GM19035 (cell line): Measurements from ENCODE around the gene TSPAN18.

Experiments
- ATAC-seq: cut with Tn5 transposase; IDR thresholded peaks from one replicate; pipeline ENCODE4 v1.9.1; 2021; ENCODE audit not compliant: unreplicated experiment

TSPAN18 gene

DNA sequence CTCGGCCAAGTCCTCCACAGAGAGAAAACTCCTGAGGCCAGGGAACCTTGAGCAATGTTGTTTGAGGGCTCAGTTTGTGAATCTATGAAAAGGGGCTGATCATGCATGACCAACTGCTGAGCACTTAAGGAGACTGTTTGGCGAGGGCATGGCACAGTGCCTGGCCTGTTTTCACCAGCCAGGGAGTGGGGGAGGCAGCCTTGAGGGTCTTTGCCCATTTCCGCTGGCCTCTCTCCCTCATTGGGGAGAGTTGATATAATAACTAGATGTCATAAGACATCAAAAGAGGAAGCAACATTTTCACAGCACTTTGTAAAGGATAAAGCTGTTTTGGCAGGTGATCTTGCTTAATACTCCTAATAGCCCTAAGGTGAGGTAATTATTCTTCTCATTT lies 113.3 kb downstream of the TSPAN18 start:
- ATAC-seq: no peak

- ATAC-seq: no peak
These were observed 113.9 kb downstream of the TSPAN18 start for GRCh38 chr11:44840521-44841251.

DNA sequence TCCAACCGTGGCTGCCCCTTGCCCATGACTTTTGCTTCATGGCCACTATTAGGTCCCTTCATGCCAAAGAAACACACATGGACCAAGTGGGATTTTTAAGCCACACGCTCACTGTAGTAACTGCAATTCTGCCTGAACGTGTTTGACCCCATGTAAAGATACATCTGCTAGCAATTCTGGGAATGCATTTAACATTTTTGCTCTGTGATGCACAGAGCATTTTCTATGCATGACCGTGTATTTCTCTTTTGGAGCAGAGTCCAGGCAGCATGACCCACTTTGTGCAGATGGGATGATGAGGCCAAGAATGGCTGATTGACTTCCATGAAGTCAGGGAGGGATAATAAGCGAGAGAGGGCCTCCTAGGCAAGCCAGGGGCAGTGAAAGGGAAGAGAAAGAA lies 115.5 kb downstream of the TSPAN18 start:
- ATAC-seq: no peak

DNA sequence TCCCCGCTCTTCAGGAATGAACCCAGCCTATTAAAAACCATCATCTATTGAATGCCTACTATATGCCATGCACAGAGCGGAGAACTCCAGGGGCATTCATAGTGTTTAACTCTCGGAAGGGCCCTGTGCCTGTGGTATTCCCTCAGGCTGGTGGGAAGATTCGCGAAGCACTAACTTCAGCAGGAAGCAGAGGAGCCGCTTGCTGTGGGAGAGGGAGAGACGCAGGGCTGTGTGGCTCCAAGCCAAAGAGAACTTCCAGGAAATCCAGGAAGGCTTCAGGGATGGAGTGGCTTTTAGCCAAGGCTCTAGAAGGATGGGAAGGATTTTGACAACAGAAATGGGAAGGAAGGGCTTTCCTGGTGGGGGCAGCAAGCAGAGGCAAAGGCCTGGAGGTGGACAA lies 120.1 kb downstream of the TSPAN18 start:
- no peak for ATAC-seq

DNA sequence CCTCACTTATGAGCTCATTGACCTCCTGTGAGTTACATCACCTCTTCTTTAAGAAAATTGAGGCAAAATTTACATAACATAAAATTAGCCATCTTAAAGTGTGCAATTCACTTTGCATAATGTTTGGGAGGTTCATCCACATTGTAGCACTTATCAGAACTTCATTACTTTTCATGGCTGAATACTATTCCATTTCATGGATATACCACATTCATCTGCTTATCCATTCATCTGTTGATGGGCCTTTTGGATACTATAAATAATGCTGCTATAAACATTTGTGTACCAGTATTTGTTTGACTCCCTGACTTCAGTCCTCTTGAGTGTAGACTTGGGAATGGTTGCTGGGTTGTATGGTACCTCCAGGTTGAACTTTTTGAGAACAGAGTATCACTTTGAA lies 120.6 kb downstream of the TSPAN18 start:
- no peak for ATAC-seq

DNA sequence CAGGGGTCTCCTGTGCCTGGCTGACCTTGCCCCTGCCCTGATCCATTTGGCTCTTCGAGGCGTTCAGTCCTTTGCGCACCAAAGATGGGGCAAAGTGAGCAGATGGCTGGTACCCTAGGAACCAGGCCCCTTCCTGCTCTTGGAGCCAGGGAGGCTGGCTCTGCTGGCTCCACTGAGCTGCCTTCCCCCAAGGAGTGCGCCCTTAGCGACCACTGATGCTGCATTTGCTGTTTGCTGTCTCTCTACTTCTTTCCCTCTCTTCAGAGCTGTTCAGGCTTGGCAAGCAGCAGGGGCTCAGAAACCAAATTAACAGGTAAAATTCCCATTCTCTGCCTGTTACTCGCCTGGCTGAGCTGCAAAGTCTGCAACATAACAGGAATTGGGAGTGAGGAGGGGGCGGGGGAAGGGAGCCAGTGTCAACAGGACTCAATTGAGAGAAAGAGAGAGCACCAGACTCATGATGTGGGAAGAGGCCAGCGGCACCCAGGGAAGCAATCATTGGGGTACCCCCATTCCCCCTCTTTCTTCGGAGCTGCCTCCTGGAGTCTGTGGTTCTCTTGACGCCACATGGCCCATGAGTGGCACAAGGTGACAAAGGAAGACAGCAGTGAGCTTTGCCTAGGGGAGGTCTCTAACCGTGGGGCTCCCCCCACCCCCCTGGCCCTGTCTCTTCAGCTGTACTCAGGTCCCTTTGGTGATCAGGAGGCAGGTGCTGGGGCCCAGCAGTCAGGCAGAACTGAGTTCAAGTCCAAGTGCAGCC lies 121.6 kb downstream of the TSPAN18 start:
- ATAC-seq: no peak

DNA sequence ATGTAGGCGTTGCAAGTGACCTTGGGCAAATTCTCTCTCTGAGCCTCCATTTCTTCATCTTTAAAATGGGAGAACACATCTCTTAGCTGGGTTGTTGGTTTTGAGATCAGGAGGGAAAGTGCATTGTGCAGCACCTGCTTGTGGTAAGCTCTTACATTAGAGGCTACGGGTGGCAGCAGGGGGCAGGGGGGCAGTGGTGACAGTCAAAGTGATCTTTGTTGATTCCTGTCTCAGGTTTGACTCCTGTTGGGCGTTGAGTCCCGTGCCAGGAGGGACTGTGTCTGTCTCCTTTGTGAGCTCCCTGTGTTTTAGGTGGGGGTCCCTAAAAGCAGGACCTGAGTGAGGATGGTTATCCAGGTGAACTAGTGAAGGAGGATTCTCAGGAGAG lies 122.2 kb downstream of the TSPAN18 start:
- ATAC-seq: no peak

DNA sequence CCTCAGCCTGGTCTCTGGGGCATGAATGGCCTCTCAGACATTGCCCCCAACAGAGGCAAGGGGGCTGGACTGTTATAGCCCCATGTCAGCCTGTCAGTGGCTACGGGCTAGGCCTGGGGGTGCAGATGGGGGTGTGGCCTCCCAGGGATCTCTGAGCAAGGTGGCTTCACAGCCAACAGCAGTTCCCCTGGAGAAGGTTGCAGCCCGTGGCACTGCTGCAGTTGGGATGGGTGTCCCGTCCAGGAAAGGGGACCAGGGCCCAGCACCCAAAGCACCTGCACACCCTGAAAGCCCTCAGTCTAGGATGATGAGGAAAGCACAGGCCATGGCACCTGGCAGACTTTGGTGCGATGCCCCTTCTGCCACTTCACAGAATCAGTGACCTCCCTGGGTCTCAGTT lies 122.7 kb downstream of the TSPAN18 start:
- ATAC-seq: no peak

GRCh38 chr11:44849922-44850321 lies 123.2 kb downstream of the TSPAN18 start:
- no peak for ATAC-seq

- ATAC-seq: no peak
These were observed 124.7 kb downstream of the TSPAN18 start for GRCh38 chr11:44851496-44851895.

GRCh38 chr11:44852159-44852747 lies 125.5 kb downstream of the TSPAN18 start:
- no peak for ATAC-seq

GRCh38 chr11:44852952-44853351 lies 126.2 kb downstream of the TSPAN18 start:
- no peak for ATAC-seq

GRCh38 chr11:44853666-44854065 lies 126.9 kb downstream of the TSPAN18 start:
- ATAC-seq: no peak

DNA sequence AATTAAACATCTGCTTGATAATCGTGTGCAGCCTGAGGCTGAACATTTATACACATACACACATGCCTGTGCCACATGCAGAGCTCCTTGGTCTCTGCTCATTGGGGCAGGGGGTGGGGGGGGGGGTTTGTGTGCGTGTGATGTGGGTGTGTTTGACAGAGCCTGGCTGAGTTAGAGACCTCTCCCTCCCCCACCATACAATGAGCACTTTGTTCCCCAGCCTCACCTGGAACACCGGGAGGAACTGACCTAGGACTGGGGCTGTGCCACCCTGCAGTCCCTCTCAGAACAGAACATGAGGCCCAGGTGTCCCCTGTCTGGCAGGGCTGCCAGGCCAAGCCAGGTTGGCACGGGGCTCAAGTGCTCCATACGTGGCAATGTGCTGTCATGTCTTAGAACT lies 127.3 kb downstream of the TSPAN18 start:
- ATAC-seq: no peak

GRCh38 chr11:44854741-44855492 lies 128.2 kb downstream of the TSPAN18 start:
- ATAC-seq: no peak

DNA sequence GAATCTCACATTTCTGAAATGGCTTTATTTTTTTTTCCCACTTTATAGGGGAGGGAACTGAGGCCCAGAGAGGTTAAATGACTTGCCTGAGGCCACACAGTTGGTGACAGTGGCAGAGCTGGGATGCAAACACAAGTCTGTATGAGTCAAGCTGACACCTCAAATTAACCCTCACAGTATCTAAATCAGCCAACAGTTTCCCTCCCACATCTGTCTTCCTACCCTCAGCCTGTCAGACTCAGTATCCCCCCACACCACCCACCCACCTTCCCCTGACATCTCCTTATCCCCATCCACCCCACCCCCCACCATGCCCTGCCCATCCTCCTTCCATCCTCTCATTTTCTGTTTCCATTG lies 128.7 kb downstream of the TSPAN18 start:
- ATAC-seq: no peak

GRCh38 chr11:44857490-44858090 lies 130.8 kb downstream of the TSPAN18 start:
- ATAC-seq: no peak

- no peak for ATAC-seq
These were observed 132.2 kb downstream of the TSPAN18 start for GRCh38 chr11:44858796-44859527.

DNA sequence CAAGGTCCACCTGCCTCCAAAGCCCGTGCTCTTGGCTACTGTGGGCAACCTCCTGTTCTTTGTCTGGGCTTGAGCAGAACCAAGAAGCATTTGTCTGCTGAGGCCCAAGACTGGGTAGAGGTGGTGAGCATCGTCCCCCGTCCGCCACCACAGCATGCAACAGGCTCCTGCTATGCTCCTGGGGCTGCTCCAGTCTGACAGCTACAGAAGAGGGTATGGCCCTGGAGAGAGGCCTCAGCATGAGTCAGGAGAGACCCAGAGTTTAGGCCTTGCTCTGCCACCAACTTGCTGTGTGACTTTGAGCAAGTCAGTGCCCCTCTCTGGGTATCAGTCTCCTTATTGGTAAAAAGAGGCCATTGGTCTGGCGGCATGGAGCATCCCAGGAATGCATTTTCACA lies 132.8 kb downstream of the TSPAN18 start:
- ATAC-seq: no peak

DNA sequence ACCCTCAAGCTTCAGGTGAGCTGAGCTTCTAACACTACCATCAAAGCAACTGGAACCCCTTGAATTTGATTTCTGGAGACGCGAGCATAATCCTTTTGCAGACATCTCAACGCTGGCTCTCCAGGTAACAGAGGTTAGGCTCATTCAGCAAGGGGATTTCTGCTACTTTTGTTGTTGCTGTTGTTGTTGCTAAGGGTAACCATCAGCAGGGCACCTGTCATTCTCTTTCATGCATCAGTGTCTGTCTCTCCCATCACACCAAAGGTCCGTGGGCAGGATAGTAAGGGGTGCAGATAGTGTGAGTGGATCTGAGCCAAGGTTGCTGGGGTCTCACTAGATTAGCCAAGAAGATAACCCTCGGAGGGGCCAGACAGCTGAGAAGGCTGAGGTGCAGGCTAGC lies 133.6 kb downstream of the TSPAN18 start:
- no peak for ATAC-seq
